Measurements from ENCODE around the gene PIH1D1. TPM values are rescaled to one million over a fixed set of nuclear protein-coding genes. Genes with fewer than 3 reads are reported as not detected.
A peak's percentile ranks its signal among the peaks of the same experiment; 100 is the strongest.

Gene PIH1D1
- total RNA-seq, 1 donor: 80.6 TPM

GRCh38 chr19:49440439-49441209 lies 11.0 kb downstream of the PIH1D1 start:
- TF ChIP-seq CTCF (IDR thresholded peaks at IDR 0.05; ENCODE audit: insufficient read depth, low read length): no peak
- DNase-seq (ENCODE audit: low read depth): no peak
- peak overlapping the region; percentile 28 for H3K4me3 ChIP-seq (ENCODE audit: low read depth, low read length)

- no peak for DNase-seq (ENCODE audit: low read depth)
- H3K4me3 ChIP-seq (ENCODE audit: low read depth, low read length): no peak overlapping the region
- TF ChIP-seq CTCF (IDR thresholded peaks at IDR 0.05; ENCODE audit: insufficient read depth, low read length): no peak
Measured at GRCh38 chr19:49439836-49440235, 11.8 kb downstream of the PIH1D1 start.

- H3K4me3 ChIP-seq (ENCODE audit: low read depth, low read length): no peak overlapping the region
- no peak for DNase-seq (ENCODE audit: low read depth)
- TF ChIP-seq CTCF (IDR thresholded peaks at IDR 0.05; ENCODE audit: insufficient read depth, low read length): no peak
Measured at GRCh38 chr19:49438261-49438660, 13.4 kb downstream of the PIH1D1 start.

- TF ChIP-seq CTCF (IDR thresholded peaks at IDR 0.05; ENCODE audit: insufficient read depth, low read length): no peak
- DNase-seq (ENCODE audit: low read depth): no peak
- H3K4me3 ChIP-seq (ENCODE audit: low read depth, low read length): no peak overlapping the region
Measured at GRCh38 chr19:49437231-49437630, 14.4 kb downstream of the PIH1D1 start.

GRCh38 chr19:49436381-49437017 lies 15.1 kb downstream of the PIH1D1 start:
- no peak overlapping the region for H3K4me3 ChIP-seq (ENCODE audit: low read depth, low read length)
- DNase-seq (ENCODE audit: low read depth): no peak
- TF ChIP-seq CTCF (IDR thresholded peaks at IDR 0.05; ENCODE audit: insufficient read depth, low read length): no peak

- H3K4me3 ChIP-seq (ENCODE audit: low read depth, low read length): no peak overlapping the region
- TF ChIP-seq CTCF (IDR thresholded peaks at IDR 0.05; ENCODE audit: insufficient read depth, low read length): no peak
Measured at GRCh38 chr19:49435670-49436069, 15.9 kb downstream of the PIH1D1 start.

More at GRCh38 chr19:49435670-49436069, 15.9 kb downstream of the PIH1D1 start:
- DNase-seq (ENCODE audit: low read depth): no peak
